GM19372 (cell line): ENCODE results near the gene CST1.
"Not testable (repeated sequence)": the region's sequence is repeated elsewhere in the genome, so short reads cannot be mapped to it uniquely, and the experiment has no call there.

Experiments used
- ATAC-seq: cut with Tn5 transposase; IDR thresholded peaks from one replicate; pipeline ENCODE4 v1.9.1; 2021; ENCODE audit warnings: mild to moderate bottlenecking, low read depth, moderate library complexity; ENCODE audit not compliant: unreplicated experiment

CST1 gene

GRCh38 chr20:23719351-23719750 is 31.4 kb downstream of the CST1 start:
- not testable (repeated sequence) for ATAC-seq

GRCh38 chr20:23711778-23712177 is 39.0 kb downstream of the CST1 start:
- ATAC-seq: not testable (repeated sequence)

- no peak for ATAC-seq
These were observed 40.0 kb downstream of the CST1 start for GRCh38 chr20:23710771-23711170.

- no peak for ATAC-seq
These were observed 44.8 kb downstream of the CST1 start for GRCh38 chr20:23705895-23706294.

GRCh38 chr20:23702021-23702420 is 48.7 kb downstream of the CST1 start:
- no peak for ATAC-seq

GRCh38 chr20:23700931-23701330 is 49.8 kb downstream of the CST1 start:
- ATAC-seq: no peak

GRCh38 chr20:23697947-23698346 is 52.8 kb downstream of the CST1 start:
- no peak for ATAC-seq
